HG03280 (cell line): Measurements from ENCODE around the gene GLS.
"Not testable (repeated sequence)": the region's sequence is repeated elsewhere in the genome, so short reads cannot be mapped to it uniquely, and the experiment has no call there.

Experiments used
- ATAC-seq: cut with Tn5 transposase; IDR thresholded peaks from one replicate; pipeline ENCODE4 v1.9.1; 2021; ENCODE audit warnings: mild to moderate bottlenecking, moderate library complexity; ENCODE audit not compliant: unreplicated experiment

Gene GLS

GRCh38 chr2:190987938-190988337 lies 107.3 kb downstream of the GLS start:
- ATAC-seq, result no peak

GRCh38 chr2:190988910-190989309 lies 108.3 kb downstream of the GLS start:
- ATAC-seq, result no peak

GRCh38 chr2:190990132-190990531 lies 109.5 kb downstream of the GLS start:
- ATAC-seq, result no peak

- ATAC-seq, result no peak
Observed at GRCh38 chr2:190993292-190993643, 112.6 kb downstream of the GLS start.

GRCh38 chr2:190994148-190994547 lies 113.5 kb downstream of the GLS start:
- no peak for ATAC-seq

GRCh38 chr2:190995315-190995714 lies 114.7 kb downstream of the GLS start:
- not testable (repeated sequence) for ATAC-seq

- ATAC-seq, result no peak
Observed at GRCh38 chr2:190996338-190996946, 115.8 kb downstream of the GLS start.

GRCh38 chr2:190996947-190997346 lies 116.3 kb downstream of the GLS start:
- no peak for ATAC-seq

- ATAC-seq, result no peak
Observed at GRCh38 chr2:190997526-190998113, 117.0 kb downstream of the GLS start.

GRCh38 chr2:190999058-190999457 lies 118.4 kb downstream of the GLS start:
- ATAC-seq, result no peak

GRCh38 chr2:190999949-191000665 lies 119.5 kb downstream of the GLS start:
- no peak for ATAC-seq

- no peak for ATAC-seq
Observed at GRCh38 chr2:191001032-191001431, 120.4 kb downstream of the GLS start.

- ATAC-seq, result no peak
Observed at GRCh38 chr2:191001624-191002023, 121.0 kb downstream of the GLS start.

- no peak for ATAC-seq
Observed at GRCh38 chr2:191003405-191004309, 123.0 kb downstream of the GLS start.

- no peak for ATAC-seq
Observed at GRCh38 chr2:191006297-191006696, 125.7 kb downstream of the GLS start.

- no peak for ATAC-seq
Observed at GRCh38 chr2:191006997-191007783, 126.6 kb downstream of the GLS start.

GRCh38 chr2:191008286-191008685 lies 127.7 kb downstream of the GLS start:
- ATAC-seq, result no peak

GRCh38 chr2:191009541-191010374 lies 129.1 kb downstream of the GLS start:
- ATAC-seq, result no peak
